ENCODE measurements around the gene GUCY2C. TPM values are rescaled to one million over a fixed set of nuclear protein-coding genes. Genes with fewer than 3 reads are reported as not detected.

Gene GUCY2C
- total RNA-seq (2021) (not detected in 2 replicates), Bru-seq, nascent RNA (percentile 2 among the genes with signal in this experiment), BruChase-seq, experiment 1, labeled RNA remaining after a 2-hour chase (percentile 7 among the genes with signal in this experiment), BruChase-seq, experiment 2, labeled RNA remaining after a 6-hour chase (percentile 2 among the genes with signal in this experiment)
- long read RNA-seq: 0 reads

DNA sequence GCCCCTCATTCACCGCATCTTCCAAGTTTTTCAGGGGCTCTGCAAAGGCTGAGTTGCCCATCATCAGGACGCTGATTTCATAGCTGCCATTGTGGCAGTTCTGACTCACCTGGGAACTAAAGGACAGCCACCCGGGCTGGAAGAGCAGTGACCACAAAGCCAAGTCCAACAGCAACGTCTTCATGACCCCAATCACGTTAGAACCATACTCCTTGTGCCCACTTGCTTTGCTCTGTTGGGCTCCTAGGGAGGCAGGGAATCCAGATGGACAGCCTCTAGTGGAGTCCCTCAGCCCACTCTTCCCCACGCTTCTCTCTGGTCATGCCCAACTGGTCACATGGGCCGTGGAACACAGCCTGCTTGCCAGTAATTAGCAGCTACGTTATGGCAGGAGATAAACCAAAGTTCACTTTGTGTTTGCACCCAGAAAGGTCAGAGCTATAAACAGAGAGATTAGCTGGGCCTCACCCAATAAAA lies at the start of gene GUCY2C:
Gene GUCY2C, minus strand, starts transcription at position 335 of the 477 bp plus-strand sequence. Its CDS starts 151 bp downstream, at position 184.
- ChIA-PET CTCF (no interaction called here), POLR2A (ENCODE audit: low non-redundant PET) (no interaction called here)
- H3K36me3 ChIP-seq (ENCODE audit: insufficient read depth, low read length, poor library complexity, severe bottlenecking): no peaks in the 10 kb centered on the region
- intact Hi-C loops (cut with micrococcal nuclease; ENCODE audit: unreplicated experiment): no loop called here
- H3K4me3 ChIP-seq (ENCODE audit: low read depth, low read length, poor library complexity, severe bottlenecking): no peak within 1 kb of the TSS
- no peaks in the 10 kb centered on the region for H3K9me3 ChIP-seq (ENCODE audit: low read depth, low read length, poor library complexity, severe bottlenecking)
- DNase-seq (ENCODE audit: low spot score): no peak
- H3K27ac ChIP-seq (ENCODE audit: low read depth, low read length, poor library complexity, severe bottlenecking): no peak within 1 kb of the TSS
- no peaks in the 10 kb centered on the region for H3K4me1 ChIP-seq (ENCODE audit: insufficient read depth, low read length, poor library complexity, severe bottlenecking)
- no peaks in the 10 kb centered on the region for H3K27me3 ChIP-seq (replicated peaks; ENCODE audit: insufficient read depth, low read depth, low read length, poor library complexity)
- BruUV-seq (replicated peaks): no TSS peak
- TF ChIP-seq CTCF (conservative IDR thresholded peaks at IDR 0.05; ENCODE audit: low read depth, low read length): no peak
- TF ChIP-seq EZH2 (IDR thresholded peaks at IDR 0.05; ENCODE audit: borderline replicate concordance, low read depth, low read length, poor library complexity, severe bottlenecking): no peak

DNA sequence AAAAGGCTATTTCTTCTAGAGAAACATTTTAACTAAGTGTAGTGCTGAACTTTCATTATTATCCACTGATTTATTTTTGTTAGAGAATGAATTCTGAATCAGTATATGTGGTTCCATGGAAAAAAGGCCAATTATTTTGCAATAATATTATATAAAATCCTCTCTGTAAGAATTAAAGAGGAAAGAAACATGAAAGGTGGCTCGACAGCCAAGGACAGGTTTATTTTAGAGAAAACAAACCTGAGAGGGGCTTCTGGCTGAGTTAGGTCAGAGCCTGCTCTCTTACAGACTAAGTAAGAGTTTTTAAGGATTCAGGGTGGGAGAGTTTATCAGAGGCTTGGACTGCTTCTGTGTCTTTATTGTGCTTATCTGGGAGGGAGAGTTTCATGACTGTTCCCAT lies 46.7 kb upstream of the GUCY2C start:
- CTCF ChIA-PET: no interaction called here
- H3K4me1 ChIP-seq (ENCODE audit: insufficient read depth, low read length, poor library complexity, severe bottlenecking): no peaks in the 10 kb centered on the region
- H3K36me3 ChIP-seq (ENCODE audit: insufficient read depth, low read length, poor library complexity, severe bottlenecking): no peaks in the 10 kb centered on the region
- POLR2A ChIA-PET (ENCODE audit: low non-redundant PET): no interaction called here
- no peaks in the 10 kb centered on the region for H3K27me3 ChIP-seq (replicated peaks; ENCODE audit: insufficient read depth, low read depth, low read length, poor library complexity)
- no peak for DNase-seq (ENCODE audit: low spot score)
- intact Hi-C loops (cut with micrococcal nuclease; ENCODE audit: unreplicated experiment): no loop called here
- H3K27ac ChIP-seq (ENCODE audit: low read depth, low read length, poor library complexity, severe bottlenecking): no peak overlapping the region
- TF ChIP-seq EZH2 (IDR thresholded peaks at IDR 0.05; ENCODE audit: borderline replicate concordance, low read depth, low read length, poor library complexity, severe bottlenecking): no peak
- no peak for TF ChIP-seq CTCF (conservative IDR thresholded peaks at IDR 0.05; ENCODE audit: low read depth, low read length)
- no peaks in the 10 kb centered on the region for H3K9me3 ChIP-seq (ENCODE audit: low read depth, low read length, poor library complexity, severe bottlenecking)
- no TSS peak for BruUV-seq (replicated peaks)
- H3K4me3 ChIP-seq (ENCODE audit: low read depth, low read length, poor library complexity, severe bottlenecking): no peak overlapping the region

GRCh38 chr12:14741942-14742341 lies 45.5 kb upstream of the GUCY2C start:
- intact Hi-C loops (cut with micrococcal nuclease; ENCODE audit: unreplicated experiment): no loop called here
- ChIA-PET CTCF (no interaction called here), POLR2A (ENCODE audit: low non-redundant PET) (no interaction called here)
- no peaks in the 10 kb centered on the region for H3K27me3 ChIP-seq (replicated peaks; ENCODE audit: insufficient read depth, low read depth, low read length, poor library complexity)
- BruUV-seq (replicated peaks): no TSS peak
- no peak for DNase-seq (ENCODE audit: low spot score)
- H3K9me3 ChIP-seq (ENCODE audit: low read depth, low read length, poor library complexity, severe bottlenecking): no peaks in the 10 kb centered on the region
- H3K36me3 ChIP-seq (ENCODE audit: insufficient read depth, low read length, poor library complexity, severe bottlenecking): no peaks in the 10 kb centered on the region
- no peaks in the 10 kb centered on the region for H3K4me1 ChIP-seq (ENCODE audit: insufficient read depth, low read length, poor library complexity, severe bottlenecking)
- H3K4me3 ChIP-seq (ENCODE audit: low read depth, low read length, poor library complexity, severe bottlenecking): no peak overlapping the region
- TF ChIP-seq EZH2 (IDR thresholded peaks at IDR 0.05; ENCODE audit: borderline replicate concordance, low read depth, low read length, poor library complexity, severe bottlenecking) (no peak), CTCF (conservative IDR thresholded peaks at IDR 0.05; ENCODE audit: low read depth, low read length) (no peak)
- no peak overlapping the region for H3K27ac ChIP-seq (ENCODE audit: low read depth, low read length, poor library complexity, severe bottlenecking)
